HG03159 (cell line): ENCODE results near the gene ALDH2.
"Not testable (repeated sequence)": the region's sequence is repeated elsewhere in the genome, so short reads cannot be mapped to it uniquely, and the experiment has no call there.

Experiments
- ATAC-seq: cut with Tn5 transposase; IDR thresholded peaks from one replicate; pipeline ENCODE4 v1.9.1; 2021; ENCODE audit warnings: mild to moderate bottlenecking, moderate library complexity; ENCODE audit not compliant: unreplicated experiment

ALDH2 gene

GRCh38 chr12:111824312-111824711 is 57.6 kb downstream of the ALDH2 start:
- not testable (repeated sequence) for ATAC-seq

GRCh38 chr12:111825509-111825908 is 58.8 kb downstream of the ALDH2 start:
- no peak for ATAC-seq

- no peak for ATAC-seq
These were observed 59.6 kb downstream of the ALDH2 start for GRCh38 chr12:111826316-111826715.

GRCh38 chr12:111826992-111827391 is 60.3 kb downstream of the ALDH2 start:
- ATAC-seq: no peak

- no peak for ATAC-seq
These were observed 61.2 kb downstream of the ALDH2 start for GRCh38 chr12:111827907-111828306.

GRCh38 chr12:111828338-111828979 is 61.7 kb downstream of the ALDH2 start:
- ATAC-seq: no peak

- ATAC-seq: not testable (repeated sequence)
These were observed 62.9 kb downstream of the ALDH2 start for GRCh38 chr12:111829635-111830034.

GRCh38 chr12:111834740-111835386 is 68.1 kb downstream of the ALDH2 start:
- ATAC-seq: not testable (repeated sequence)

- ATAC-seq: not testable (repeated sequence)
These were observed 68.9 kb downstream of the ALDH2 start for GRCh38 chr12:111835531-111836181.

- no peak for ATAC-seq
These were observed 71.6 kb downstream of the ALDH2 start for GRCh38 chr12:111838353-111838752.

GRCh38 chr12:111840807-111841206 is 74.1 kb downstream of the ALDH2 start:
- ATAC-seq: no peak

GRCh38 chr12:111841236-111841749 is 74.6 kb downstream of the ALDH2 start:
- peak; percentile 10 for ATAC-seq

- peak; percentile 80 for ATAC-seq
These were observed 75.2 kb downstream of the ALDH2 start, which contains the start of gene MAPKAPK5 for GRCh38 chr12:111841750-111842555. MAPKAPK5 (plus strand) TSS chr12:111842228; CDS start chr12:111842734, 506 bp downstream.

GRCh38 chr12:111842556-111843396 is 76.0 kb downstream of the ALDH2 start:
- ATAC-seq: peak; percentile 19

GRCh38 chr12:111846016-111846415 is 79.3 kb downstream of the ALDH2 start:
- ATAC-seq: no peak

GRCh38 chr12:111850526-111850925 is 83.8 kb downstream of the ALDH2 start:
- ATAC-seq: no peak

- no peak for ATAC-seq
These were observed 91.5 kb downstream of the ALDH2 start for GRCh38 chr12:111858186-111858585.

GRCh38 chr12:111858778-111859177 is 92.0 kb downstream of the ALDH2 start:
- no peak for ATAC-seq

GRCh38 chr12:111864913-111865312 is 98.2 kb downstream of the ALDH2 start:
- no peak for ATAC-seq
